ENCODE data around the gene ANXA3. TPM values are rescaled to one million over a fixed set of nuclear protein-coding genes. Genes with fewer than 3 reads are reported as not detected.
"Not testable (repeated sequence)": the region's sequence is repeated elsewhere in the genome, so short reads cannot be mapped to it uniquely, and the experiment has no call there.

The ANXA3 gene
- total RNA-seq, 1 donor from 2014 or later: 23.8 TPM

GRCh38 chr4:78569306-78569821, 17.8 kb downstream of the ANXA3 start:
- DNase-seq (ENCODE audit: low read depth in 2 of 2): peak; percentile 29 to 78

GRCh38 chr4:78570117-78570516, 18.5 kb downstream of the ANXA3 start:
- DNase-seq (ENCODE audit: low read depth in 2 of 2): no peak

GRCh38 chr4:78571804-78572203, 20.2 kb downstream of the ANXA3 start:
- no peak for DNase-seq (ENCODE audit: low read depth in 2 of 2)

GRCh38 chr4:78578674-78579425, 27.3 kb downstream of the ANXA3 start:
- no peak for DNase-seq (ENCODE audit: low read depth in 2 of 2)

GRCh38 chr4:78581618-78582017, 30.0 kb downstream of the ANXA3 start:
- DNase-seq (ENCODE audit: low read depth in 2 of 2): no peak

- DNase-seq (ENCODE audit: low read depth in 2 of 2): peak in 1 of 2 donors; percentile 49
Observed at GRCh38 chr4:78584863-78585547, 33.4 kb downstream of the ANXA3 start.

GRCh38 chr4:78585633-78586032, 34.1 kb downstream of the ANXA3 start:
- DNase-seq (ENCODE audit: low read depth in 2 of 2): no peak

GRCh38 chr4:78588894-78589545, 37.5 kb downstream of the ANXA3 start:
- peak in 1 of 2 donors; percentile 67 for DNase-seq (ENCODE audit: low read depth in 2 of 2)

GRCh38 chr4:78591404-78591803, 39.8 kb downstream of the ANXA3 start:
- DNase-seq (ENCODE audit: low read depth in 2 of 2): peak; percentile 47 to 60

- DNase-seq (ENCODE audit: low read depth in 2 of 2): no peak
Observed at GRCh38 chr4:78592088-78592783, 40.7 kb downstream of the ANXA3 start.

- no peak for DNase-seq (ENCODE audit: low read depth in 2 of 2)
Observed at GRCh38 chr4:78596111-78596742, 44.7 kb downstream of the ANXA3 start.

- DNase-seq (ENCODE audit: low read depth in 2 of 2): not testable (repeated sequence)
Observed at GRCh38 chr4:78598431-78598830, 46.9 kb downstream of the ANXA3 start.

GRCh38 chr4:78599147-78599546, 47.6 kb downstream of the ANXA3 start:
- DNase-seq (ENCODE audit: low read depth in 2 of 2): no peak

- peak; percentile 46 to 55 for DNase-seq (ENCODE audit: low read depth in 2 of 2)
Observed at GRCh38 chr4:78599931-78600375, 48.4 kb downstream of the ANXA3 start.

- DNase-seq (ENCODE audit: low read depth in 2 of 2): no peak
Observed at GRCh38 chr4:78601013-78601412, 49.4 kb downstream of the ANXA3 start.

- DNase-seq (ENCODE audit: low read depth in 2 of 2): no peak
Observed at GRCh38 chr4:78602334-78602733, 50.8 kb downstream of the ANXA3 start.

- DNase-seq (ENCODE audit: low read depth in 2 of 2): no peak
Observed at GRCh38 chr4:78603384-78603783, 51.8 kb downstream of the ANXA3 start.

- DNase-seq (ENCODE audit: low read depth in 2 of 2): no peak
Observed at GRCh38 chr4:78604988-78605387, 53.4 kb downstream of the ANXA3 start.

- no peak for DNase-seq (ENCODE audit: low read depth in 2 of 2)
Observed at GRCh38 chr4:78606035-78606434, 54.5 kb downstream of the ANXA3 start.

GRCh38 chr4:78606530-78607095, 55.0 kb downstream of the ANXA3 start:
- no peak for DNase-seq (ENCODE audit: low read depth in 2 of 2)

GRCh38 chr4:78608684-78609083, 57.1 kb downstream of the ANXA3 start:
- DNase-seq (ENCODE audit: low read depth in 2 of 2): no peak
